ENCODE data around the gene C1QL2.

Gene C1QL2

DNA sequence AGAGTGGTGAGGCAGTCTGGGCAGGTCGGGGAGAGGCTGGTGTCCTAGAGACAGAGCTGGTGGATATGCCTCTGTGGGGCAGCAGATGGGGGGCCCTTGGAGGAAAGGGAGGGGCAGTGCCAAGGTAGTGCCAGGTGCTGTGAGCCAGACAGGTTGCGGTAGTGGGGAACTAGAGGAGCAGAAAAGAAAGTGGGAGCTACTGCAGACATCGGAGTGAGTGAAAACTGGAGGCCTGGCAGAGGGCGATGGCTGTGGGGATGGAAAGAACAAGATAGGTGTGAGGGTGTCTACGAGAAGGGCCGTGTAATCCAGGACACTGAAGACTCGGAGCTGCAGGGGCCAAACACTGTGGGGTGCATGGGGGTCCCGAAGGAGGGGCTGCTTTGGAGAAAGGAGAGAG, 21.7 kb downstream of the C1QL2 start:
- FAIRE-seq = no peak

DNA sequence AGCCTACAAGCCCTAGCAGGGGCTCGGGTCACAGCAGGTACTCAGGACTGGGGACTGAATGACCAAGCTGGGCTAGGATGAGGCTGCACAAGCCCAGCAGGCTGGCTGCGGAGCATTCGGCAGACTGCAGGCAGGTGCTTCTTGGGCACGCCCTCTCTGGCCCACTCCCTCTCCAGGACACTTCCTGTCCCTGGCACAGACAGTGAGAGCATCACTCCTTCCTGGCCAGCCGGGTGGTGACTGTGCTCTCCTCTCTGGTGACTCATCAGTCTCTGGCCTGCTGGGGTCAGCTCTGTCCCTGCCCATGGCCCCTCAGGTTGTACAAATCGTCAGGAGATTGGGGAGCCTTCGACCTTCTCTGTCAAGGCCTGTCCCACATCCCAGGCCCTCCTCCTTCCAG, 22.5 kb downstream of the C1QL2 start:
- no peak for FAIRE-seq

DNA sequence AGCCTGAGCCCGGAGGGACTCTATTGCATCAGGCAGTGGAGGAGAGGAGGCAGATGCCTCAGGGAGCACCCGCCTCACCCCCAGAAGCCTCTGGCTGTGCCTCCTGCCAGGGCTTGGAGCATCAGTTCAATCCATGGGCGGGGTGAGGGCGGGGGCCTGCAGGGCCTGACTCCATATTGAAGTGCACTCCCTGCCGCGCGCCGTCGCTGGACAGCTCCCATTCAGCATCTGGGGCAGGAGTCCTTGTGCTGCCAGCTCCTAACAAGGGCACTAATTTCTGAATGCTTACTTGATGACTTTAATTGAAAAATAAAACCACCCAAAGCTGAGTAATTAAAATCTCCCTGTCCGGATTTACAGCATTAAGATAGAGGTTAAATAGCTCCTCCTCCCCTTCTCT, 23.8 kb downstream of the C1QL2 start:
- no peak for FAIRE-seq

DNA sequence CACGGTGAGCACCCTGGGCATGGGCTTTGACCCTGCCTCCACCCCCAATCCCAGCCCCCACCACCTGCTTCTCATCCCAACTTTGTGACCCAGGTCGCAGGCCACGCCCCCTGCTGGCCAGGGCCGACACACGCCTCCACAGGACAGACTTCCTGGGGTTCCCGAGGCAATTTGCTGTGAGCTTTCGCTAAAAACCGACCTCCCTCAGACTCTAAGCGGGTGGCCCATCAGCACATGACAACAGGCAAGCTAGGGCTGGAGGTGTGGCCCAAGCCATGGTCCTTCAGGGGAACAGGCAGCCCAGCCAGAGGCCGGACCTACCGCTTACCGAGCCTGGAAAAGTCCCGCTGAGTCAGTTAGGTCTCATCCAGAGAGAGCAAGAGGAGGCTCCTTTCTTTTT, 31.9 kb downstream of the C1QL2 start:
- no peak for FAIRE-seq

DNA sequence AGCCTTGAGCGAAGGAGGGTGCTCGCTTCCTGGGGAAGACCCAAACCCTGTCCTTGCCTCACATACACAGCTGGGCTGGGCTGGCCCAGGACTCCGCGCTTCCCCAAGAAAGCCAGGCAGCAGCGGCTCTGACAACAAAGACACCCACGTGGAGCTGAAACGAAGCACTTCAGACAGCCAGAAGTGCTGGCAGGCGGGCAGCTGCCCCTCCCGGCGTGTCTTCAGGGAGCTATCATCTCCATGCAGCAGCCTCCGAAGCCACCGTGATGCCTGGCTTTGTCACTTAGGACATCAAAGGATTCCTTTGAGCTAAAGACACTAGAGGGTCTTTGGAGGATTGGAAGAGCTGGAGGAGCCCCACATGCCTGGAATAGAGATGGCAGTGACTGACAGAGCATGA, 35.2 kb downstream of the C1QL2 start:
- FAIRE-seq = no peak

DNA sequence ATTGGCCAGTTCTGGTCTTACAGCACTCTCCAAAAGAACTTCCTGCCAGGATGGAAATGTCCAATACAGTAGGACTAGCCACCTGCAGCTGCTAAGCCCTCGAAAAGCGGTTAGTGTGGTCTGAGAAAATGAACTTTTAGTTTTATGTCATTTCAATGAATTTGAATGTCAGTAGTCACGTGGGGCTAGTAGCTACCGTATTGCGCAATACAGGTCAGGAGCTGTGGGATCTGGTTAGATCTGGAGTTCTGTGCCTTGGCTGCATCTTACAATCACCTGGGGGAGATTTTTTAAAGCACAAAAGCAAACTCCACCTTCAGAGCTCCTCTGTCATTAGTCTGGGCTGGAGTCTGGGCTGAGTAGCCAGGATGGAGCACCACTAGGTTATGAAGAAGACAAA, 35.9 kb downstream of the C1QL2 start:
- FAIRE-seq = no peak

DNA sequence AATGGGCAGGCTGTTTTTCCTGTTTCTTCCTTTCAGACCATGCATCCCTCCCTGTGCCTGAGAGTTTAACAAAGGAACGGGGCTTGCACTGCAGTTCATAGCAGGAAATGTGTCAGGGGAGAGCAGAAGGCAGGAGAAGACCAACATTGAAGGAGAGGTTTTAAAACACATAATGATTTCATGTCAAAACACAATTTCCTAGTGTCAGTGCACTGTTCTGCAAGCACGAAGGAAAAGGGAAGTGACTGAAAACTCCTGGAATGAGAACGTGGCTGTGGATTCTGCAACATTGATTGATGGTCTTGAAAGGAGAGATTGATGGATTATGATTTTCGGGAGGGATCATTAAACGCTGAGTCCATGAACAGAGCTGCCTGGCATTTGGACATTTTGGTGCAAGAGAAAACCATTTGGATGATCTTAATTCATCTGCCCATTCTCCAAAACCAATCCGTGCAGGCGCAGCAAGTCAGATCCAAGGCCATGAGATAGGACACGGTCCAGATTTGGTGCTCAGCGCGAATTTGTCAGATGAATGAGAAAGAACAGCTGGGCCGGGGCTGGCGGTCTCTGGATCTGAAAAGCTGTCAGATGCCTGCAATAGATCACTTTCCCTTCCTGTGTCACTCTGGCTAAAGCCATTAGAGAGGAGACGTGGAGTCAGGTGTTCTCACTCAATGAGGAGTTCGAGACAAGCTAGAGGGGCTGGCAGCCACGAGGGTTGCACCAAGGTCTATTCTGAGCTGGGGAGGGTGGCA, 38.4 kb downstream of the C1QL2 start:
- FAIRE-seq = no peak

DNA sequence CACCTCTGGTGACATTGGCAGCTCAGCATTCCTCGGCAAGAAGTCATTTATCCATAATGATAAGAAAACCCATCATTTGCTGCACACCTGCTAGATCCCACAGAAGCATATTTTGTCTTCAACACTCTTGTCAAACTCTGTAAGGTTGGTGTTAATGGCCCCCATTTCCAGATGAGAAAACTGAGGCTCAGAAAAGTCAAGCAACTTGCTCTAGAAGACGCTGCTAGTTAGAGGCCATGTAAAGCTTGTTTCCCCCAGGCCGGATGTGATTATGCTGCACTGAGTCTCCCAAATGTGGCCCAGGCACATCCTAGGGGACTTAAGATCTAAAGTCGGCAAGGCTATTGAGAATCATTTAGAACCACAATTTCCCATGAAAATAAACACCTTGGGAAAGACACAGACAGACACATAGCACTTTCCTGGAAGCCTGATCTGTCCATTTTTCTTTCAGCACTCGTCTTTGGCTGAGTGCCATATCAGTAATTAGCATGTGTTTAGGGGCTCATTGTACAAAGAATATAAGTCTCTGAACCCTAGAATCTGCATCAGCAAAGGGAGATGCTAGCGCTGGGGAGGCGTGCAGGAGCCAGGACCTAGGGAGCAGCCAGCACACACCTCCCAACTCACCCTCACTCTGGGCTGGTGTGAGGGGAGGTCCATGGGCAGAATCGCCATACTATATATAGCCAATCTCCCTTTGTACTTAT, 39.3 kb downstream of the C1QL2 start:
- no peak for FAIRE-seq

DNA sequence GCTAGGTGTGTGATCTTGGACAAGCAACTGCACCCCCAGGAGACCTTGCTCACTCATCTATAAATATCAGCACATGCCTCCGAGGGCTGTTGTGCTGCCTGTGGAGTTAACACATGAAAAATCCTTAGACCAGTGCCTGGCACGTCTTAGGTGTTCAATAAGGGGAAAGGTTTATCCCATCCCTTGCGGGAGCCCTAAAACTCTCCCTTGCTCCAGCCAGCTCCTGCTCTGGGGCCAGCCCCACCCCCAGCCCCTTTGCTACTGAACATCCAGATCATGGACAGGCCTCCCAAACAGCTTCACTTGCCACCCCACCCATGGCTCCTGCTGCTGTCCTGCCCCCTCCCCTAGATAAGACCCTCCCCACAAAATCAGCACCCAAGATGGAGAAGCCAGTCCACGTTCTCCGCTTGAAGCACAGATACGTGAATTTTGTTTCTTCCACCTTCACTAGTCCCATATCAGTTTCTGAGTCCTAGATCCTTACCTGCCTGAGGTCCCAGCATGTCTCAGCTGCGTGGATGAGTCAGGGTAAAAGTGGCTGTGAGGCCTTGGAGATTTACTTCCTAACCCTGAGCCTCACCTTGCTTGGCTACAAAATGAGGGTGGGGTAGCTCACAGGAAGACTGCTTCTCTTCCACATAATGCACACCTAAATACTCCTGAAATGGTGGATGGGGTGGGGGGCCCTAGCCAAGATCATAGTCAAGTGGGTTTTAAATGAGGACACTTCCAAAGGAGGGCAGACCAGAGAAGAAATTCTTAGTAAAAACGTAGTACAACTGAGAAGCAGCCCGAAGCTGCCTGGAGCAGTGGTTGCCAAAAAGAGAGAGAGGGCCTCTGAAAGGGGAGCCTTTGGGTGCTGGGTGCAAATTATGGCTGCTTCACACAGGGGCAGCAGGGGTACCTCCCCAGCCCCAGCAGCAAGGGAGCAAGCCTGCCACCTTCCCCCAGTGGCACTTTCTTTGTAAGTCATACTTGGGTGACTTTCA, 40.4 kb downstream of the C1QL2 start:
- no peak for FAIRE-seq

DNA sequence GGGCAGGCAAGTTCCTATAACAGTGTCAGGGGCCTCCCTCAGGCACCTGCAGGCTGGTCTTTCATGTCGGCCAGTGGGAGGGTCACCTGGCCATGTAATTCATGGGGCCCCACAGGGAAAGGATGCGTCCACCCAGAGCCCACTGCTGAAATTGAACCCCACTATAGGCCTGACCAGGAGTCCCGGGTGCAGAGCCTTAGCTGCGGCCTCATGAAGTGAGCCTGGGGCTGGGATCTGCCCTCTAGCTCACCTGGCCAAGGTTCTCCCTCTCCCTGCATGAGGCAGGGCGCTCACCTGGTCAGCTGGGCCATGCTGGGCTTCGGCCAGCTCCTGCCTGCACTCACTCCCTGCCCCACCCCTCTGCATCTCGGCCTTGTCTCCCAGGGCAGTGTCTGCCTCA, 41.1 kb downstream of the C1QL2 start:
- FAIRE-seq = no peak

DNA sequence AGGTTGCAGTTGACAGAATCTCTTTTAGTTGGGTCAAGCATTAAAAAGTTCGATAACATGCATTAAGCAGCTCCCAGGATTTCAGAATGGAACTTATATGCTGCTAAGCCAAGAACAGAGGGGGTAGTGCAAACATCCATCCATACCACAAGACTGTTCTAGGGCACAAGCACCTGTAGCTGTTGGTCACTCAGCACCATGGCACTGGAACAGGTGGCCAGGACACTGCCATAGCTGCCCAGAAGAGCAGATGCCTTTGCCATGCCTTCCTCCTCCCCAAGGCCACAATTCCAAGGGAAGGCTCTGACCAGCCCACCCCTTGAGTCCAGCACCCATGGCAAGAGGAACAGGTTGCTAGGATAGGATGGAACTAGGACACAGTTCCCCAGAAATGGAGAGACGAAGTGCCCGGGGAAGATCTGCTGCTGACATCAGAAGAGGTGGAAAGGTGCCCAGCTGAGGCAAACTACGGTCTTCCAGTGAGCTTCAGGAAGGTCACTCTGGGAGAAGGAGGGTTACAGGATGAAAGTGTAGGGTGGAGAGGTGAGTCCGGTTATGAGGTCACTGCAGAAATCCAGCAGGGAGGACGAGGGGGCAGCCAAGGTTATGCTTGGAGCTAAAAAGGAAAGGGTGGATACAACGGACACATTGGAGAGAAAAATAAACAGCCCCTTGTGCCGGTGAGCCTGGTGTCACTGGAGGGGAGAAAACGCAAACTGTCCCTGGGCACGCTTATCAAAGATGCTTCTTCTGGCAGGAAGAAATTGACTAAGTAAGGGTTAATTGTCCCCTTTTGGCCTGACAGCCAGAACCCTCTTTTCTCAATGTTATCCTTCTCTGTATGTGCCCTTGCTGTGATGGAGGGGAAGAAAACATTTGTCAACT, 41.9 kb downstream of the C1QL2 start:
- FAIRE-seq = no peak

DNA sequence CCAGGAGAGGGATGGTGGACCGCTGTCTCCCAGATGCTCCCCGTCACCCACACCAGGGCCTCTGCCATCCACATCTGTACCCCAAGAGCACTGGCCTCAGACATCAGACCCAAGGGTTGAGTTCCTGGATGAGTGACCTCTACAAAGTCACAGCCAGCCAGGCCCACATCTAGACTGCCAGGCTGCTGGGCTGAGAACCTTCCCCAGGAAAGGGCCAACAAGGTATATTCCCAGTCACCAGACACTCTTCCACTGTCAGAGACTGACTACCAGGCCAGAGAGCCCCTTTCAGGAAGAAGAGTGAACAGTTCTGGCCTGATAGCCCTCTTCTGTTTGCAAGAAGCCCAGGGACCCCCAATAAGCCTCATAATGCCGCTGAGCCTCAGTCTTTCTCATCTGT, 44.3 kb downstream of the C1QL2 start:
- no peak for FAIRE-seq

DNA sequence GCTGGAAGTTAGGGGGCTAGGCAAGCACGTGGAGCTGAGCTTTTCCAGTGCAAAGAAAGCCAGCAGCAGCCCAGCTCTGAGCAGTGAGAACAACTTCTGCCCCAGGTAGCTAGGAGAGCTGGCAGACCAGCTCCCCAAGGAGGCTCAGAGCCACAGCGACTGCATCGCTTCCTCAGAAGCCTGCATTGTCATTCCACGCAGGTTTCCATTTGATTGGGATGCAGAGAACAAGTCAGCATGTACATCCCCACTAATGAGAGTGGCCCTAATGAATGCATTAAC, 45.1 kb downstream of the C1QL2 start:
- no peak for FAIRE-seq

DNA sequence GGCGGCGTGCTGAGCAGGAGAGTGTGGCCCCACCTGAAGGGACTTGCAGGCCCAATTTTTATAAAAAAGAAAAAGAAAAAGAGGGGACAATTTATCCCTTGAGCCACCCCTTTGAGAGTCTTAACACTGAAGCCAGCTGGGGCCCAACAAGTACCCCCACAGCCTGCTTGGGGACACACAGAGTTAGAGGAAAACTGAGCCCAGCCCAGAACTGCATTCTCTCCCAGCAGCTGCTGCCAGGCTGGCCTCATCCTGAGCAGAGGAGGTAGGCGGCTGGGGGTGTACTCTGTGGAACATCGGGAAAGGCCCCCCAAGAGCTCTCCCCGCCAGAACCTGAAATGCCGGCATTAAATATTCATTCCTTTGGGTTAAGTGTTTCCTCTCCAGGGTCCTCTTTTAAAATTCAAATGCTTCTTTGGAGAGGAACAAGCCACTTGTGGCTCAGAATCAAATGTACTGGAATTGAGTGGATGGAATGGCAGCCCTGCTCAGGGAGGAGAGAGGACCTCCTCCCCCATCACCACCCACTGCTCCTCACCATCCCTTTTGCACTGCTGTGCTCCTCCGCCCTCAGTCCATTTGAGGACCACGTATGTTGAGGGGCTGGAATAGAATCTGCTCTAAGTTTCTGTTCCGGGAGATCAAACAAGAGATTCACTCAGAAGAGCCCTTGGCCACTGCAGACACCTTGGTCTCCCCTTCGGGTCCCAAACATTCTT, 45.6 kb downstream of the C1QL2 start:
- no peak for FAIRE-seq

DNA sequence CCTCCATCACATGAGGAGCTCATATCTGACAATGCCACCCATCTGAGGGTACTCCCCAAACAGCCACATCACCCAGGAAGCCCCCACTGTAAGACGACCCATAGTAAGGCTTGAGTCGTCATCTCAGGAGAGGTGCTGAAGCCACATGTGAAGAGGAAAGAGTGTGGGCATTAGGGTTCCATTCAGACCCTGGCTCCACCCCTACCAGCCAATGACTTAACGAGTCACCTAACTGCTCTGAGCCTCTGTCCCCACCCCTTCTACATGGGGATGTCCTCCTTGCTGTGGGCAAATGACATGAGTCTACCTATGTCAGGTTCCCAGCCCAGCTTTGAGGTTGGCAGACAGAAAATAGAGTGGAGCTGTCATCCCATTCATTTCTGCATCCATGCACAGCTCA, 46.3 kb downstream of the C1QL2 start:
- no peak for FAIRE-seq

DNA sequence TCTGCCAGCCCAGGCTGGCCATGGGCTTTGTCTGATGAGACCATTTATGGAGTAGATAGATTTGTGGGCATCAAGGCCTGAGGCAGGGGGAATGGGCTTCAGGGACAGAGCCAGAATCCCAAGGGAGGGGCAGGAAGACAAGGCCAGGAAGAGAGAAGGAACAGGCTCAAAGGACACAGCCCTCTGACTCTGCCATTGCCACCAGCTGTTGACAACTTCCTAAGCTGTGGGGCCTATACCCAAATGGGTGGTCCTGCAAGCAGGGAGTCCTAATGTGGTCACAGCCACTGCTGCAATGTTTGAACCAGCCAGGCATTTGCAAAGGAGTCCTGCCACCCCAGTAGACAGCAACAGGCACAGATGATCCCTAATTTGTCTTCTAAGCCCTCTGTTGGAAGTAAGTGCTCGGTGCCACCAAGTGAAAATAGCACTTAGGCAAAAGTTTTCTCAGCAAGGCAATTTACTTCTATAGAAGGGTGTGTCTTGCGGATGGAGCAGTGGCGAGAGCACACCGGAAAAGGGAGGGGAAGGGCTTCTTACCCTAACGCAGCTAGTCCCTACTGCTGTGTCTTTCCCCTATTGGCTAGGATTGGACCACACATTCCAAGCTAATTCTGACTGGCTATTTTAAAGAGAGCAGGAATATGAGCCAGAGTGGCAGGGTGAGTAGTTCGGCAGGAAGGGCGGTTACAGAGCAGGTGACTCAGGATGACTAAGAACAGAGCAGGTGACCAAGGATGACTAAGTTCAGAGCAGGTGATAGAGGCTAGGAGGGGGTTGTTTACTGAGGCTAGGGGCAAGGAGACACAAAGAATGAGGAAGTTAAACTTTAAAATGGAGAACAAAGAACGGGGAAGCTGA, 47.2 kb downstream of the C1QL2 start:
- FAIRE-seq = no peak

DNA sequence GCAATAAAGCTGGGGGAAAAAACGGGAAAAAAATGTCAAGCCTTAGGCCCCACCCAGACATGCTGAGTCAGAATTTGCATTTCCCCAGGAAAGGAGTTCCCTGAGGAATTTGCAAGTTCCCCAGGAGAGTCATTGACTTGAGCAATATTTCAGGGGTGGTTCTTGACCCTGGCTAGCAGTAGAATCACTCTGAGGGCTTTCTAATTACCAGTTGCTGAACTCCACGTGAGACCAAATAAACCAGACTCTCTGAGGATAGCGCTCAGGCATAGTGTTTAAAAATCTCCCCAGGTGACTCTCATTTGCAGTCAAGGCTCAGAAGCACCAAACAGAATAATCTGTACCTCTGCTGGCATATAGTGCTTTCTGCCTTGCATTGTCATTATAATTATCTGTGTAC, 48.7 kb downstream of the C1QL2 start:
- FAIRE-seq = no peak

DNA sequence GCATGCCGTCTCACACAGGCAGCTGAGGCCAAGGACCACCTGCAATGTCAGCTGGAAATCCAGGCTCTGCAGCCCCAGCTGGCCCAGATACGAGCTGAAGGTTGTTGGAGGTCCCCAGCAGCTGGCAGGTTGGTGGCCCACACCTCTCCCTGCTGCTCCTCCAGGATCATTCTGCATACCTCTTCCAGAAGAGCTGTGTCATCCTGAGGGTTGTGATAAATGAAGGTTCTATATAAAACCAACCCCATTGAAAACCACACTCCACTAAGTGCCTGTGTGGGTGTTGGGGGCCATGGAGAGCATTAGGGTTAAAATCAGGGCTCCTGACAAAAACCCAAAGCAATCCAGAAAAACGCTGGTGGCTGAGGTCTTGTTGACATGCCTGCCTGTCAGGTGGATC, 50.4 kb downstream of the C1QL2 start:
- no peak for FAIRE-seq

DNA sequence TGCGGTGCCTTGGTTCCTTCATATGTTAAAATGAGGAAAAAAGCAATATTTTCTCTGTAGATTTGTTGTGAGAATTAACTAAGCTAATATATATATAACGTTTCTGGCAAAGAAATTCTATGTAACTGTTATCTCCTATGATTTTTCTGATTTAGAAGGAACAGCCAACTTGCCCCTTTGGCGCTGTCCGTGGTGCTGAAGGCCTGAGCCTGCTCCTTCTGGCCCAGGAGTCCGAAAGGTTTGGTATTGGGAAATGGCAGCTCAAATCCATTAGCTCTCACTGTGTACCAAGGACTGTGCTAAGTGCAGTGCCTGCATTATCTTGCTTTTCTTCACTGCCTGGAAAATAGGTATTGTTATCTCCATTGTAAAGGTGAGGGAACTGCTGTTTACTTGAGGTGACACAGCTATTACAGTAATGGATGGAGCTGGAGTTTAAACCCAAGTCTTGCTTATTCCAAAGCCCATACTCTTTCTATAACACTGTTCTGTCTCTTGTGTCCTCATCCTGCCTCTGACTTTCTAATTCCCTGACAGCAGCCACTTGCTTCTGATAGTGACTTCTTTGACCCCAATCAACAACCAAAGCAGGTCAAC, 52.2 kb downstream of the C1QL2 start:
- no peak for FAIRE-seq
